Vagina (tissue), 2 donors: ENCODE results near the gene DNASE1. TPM values are rescaled to one million over a fixed set of nuclear protein-coding genes. Genes with fewer than 3 reads are reported as not detected.

Experiments used
- DNase-seq, 2 donors: peaks; one replicate each; pipeline ENCODE4 v3.0.0-alpha.2; 2017; ENCODE audit errors: extremely low spot score in 2 of 2
- H3K27ac ChIP-seq: fragments of 200-600 bp; sonication (generic); one replicate; pipeline ENCODE4 v1.5.1; 2019
- H3K27me3 ChIP-seq: fragments of 200-600 bp; sonication (generic); one replicate; pipeline ENCODE4 v1.5.1; 2019
- H3K36me3 ChIP-seq, 2 donors: fragments of 200-600 bp; sonication (generic); one replicate each; pipeline ENCODE4 v1.5.1; 2017 to 2019
- H3K4me1 ChIP-seq: fragments of 200-600 bp; sonication (generic); one replicate; pipeline ENCODE4 v1.5.1; 2019
- H3K4me3 ChIP-seq, 2 donors: fragments of 200-600 bp; sonication (generic); 1 replicate in 1 of 2; 2 replicates in 1 of 2; pipeline ENCODE4 v1.5.1; 2016 to 2019
- H3K9me3 ChIP-seq: fragments of 200-600 bp; sonication (generic); one replicate; pipeline ENCODE4 v1.5.1; 2019
- CTCF ChIP-seq, 3 experiments: fragments of 450-650 bp in 2 of 3; fragments of 200-600 bp in 1 of 3; sonication (generic) in 1 of 3; IDR thresholded peaks; one replicate each; pipeline ENCODE4 v1.5.1; 2017 to 2019; ENCODE audit warnings: antibody characterized with exemption in 3 of 3, mild to moderate bottlenecking in 2 of 3, moderate library complexity in 2 of 3
- POLR2A ChIP-seq, 2 donors: fragments of 450-650 bp; IDR thresholded peaks; one replicate each; pipeline ENCODE4 v1.6.1; 2017; ENCODE audit warnings: antibody characterized with exemption in 2 of 2, mild to moderate bottlenecking in 2 of 2, moderate library complexity in 2 of 2
- POLR2AphosphoS5 ChIP-seq, 2 donors: sonication (generic); formaldehyde crosslinking; IDR thresholded peaks; one replicate each; pipeline ENCODE4 v1.9.0; 2017; ENCODE audit warnings: antibody characterized with exemption in 2 of 2, mild to moderate bottlenecking in 2 of 2, low read depth in 1 of 2; ENCODE audit not compliant: insufficient read depth in 1 of 2
- intact Hi-C: fragments of 100-400 bp; cut with DNase I; formaldehyde crosslinking; loops from one replicate; pipeline ENCODE4 v1.15.1; 2023
- total RNA-seq: library from RNA; depleted of rRNA; stranded (reverse); fragments of >200 nt; gene quantifications from one replicate; pipeline ENCODE4 v1.2.3, GENCODE V29; 2016

DNASE1 gene
- total RNA-seq, 1 donor from 2014 or later = 50.3 TPM

DNA sequence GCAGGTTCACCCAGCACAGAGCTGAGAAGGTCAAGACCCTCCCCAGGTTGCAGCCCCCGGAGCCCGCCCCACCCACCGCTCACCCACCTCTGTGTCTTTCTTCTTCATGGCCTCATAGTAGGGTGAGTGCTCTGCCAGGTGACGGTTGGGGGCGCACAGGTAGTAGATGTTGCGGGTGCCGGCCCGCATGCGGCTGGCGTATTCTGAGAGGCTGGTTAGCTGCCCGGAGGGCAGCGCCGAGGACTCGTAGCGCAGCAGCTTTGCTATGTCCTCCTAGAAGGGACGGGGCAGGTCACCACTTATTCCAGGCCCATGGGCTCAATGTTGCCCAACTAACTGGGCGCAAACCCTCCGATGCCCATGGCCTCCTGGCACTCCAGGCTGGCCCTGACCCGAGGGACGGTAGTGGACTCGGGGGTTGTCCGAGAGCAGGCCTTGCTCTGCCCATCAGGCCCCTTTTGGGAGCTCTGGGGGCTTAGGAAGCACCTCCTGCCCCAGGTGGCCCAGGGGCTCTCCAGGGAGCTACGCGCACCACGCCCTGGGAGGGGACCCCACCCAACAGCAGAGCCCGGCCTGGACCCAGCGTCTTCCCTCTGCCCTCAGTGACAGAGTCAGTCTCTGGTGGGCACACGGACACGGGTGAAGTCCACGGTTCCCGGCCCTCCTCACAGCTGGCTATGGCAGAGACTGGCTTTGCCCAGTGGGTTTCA is 9.9 kb downstream of the DNASE1 start:
- no peaks in the 10 kb centered on the region for H3K4me1 ChIP-seq
- H3K27me3 ChIP-seq = no peaks in the 10 kb centered on the region
- intact Hi-C loops = no loop called here
- TF ChIP-seq POLR2A (IDR thresholded peaks at IDR 0.05) (no peak), POLR2AphosphoS5 (IDR thresholded peaks at IDR 0.05; ENCODE audit: insufficient read depth in 1 of 2, low read depth in 1 of 2) (no peak), CTCF (IDR thresholded peaks at IDR 0.05) (no peak)
- H3K36me3 ChIP-seq = peaks cover 0 to 60% of the 10 kb centered on the region in 2 donors
- no peak overlapping the region for H3K27ac ChIP-seq
- no peaks in the 10 kb centered on the region for H3K9me3 ChIP-seq
- H3K4me3 ChIP-seq = no peak overlapping the region
- DNase-seq = no peak

DNA sequence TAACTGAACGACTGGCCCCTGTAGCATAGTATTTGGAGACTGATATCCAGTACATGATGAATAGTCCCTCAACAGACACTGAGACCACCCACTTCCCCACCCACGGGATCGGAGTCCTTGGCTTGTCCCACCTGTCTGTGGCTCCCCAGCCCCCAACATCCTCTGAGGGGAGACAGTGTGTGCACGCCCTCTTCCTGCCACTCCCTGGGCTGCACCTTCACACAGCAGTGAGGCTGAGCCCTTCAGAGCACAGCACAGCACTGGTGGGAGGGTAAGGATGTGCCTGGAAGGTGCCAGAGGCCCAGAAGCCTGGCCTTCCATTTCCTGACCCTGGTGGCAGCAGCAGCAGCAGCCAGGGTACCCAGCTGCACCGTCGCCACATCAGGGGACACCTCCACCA is 11.0 kb downstream of the DNASE1 start:
- no peaks in the 10 kb centered on the region for H3K9me3 ChIP-seq
- no peak overlapping the region for H3K4me3 ChIP-seq
- H3K4me1 ChIP-seq = no peaks in the 10 kb centered on the region
- TF ChIP-seq POLR2AphosphoS5 (IDR thresholded peaks at IDR 0.05; ENCODE audit: insufficient read depth in 1 of 2, low read depth in 1 of 2) = no peak
- TF ChIP-seq POLR2A (IDR thresholded peaks at IDR 0.05) = no peak
- no peak for TF ChIP-seq CTCF (IDR thresholded peaks at IDR 0.05)
- no peak for DNase-seq
- H3K36me3 ChIP-seq = peaks cover 0 to 49% of the 10 kb centered on the region in 2 donors
- H3K27ac ChIP-seq = no peak overlapping the region
- no peaks in the 10 kb centered on the region for H3K27me3 ChIP-seq
- intact Hi-C loops = no loop called here

DNA sequence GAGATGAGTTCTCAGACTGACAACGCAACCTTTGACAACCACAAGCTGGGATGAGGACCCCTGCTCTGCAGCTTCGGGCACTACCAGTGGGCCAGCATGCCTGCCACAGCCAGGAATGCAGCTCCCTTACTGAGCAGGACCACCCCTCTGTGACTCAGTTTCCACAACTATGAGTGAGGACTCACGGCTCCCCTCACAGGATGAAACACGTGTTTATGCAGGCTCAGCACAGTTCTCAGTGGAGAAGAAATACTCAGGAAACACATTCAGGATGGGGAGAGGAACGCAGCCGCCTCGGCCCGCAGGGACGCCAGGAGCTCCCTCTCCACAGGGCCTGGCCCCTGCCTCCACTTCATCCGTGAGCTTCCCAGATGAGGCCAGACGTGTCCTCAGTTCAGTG is 14.1 kb downstream of the DNASE1 start:
- DNase-seq = no peak
- no peak for TF ChIP-seq POLR2AphosphoS5 (IDR thresholded peaks at IDR 0.05; ENCODE audit: insufficient read depth in 1 of 2, low read depth in 1 of 2)
- no peak for TF ChIP-seq POLR2A (IDR thresholded peaks at IDR 0.05)
- no peak for TF ChIP-seq CTCF (IDR thresholded peaks at IDR 0.05)
- Histone ChIP-seq H3K27me3 (no peaks in the 10 kb centered on the region), H3K4me3 (no peak overlapping the region), H3K36me3 (peaks cover 0 to 26% of the 10 kb centered on the region in 2 donors), H3K4me1 (no peaks in the 10 kb centered on the region), H3K27ac (no peak overlapping the region), H3K9me3 (no peaks in the 10 kb centered on the region)
- intact Hi-C loops = no loop called here

DNA sequence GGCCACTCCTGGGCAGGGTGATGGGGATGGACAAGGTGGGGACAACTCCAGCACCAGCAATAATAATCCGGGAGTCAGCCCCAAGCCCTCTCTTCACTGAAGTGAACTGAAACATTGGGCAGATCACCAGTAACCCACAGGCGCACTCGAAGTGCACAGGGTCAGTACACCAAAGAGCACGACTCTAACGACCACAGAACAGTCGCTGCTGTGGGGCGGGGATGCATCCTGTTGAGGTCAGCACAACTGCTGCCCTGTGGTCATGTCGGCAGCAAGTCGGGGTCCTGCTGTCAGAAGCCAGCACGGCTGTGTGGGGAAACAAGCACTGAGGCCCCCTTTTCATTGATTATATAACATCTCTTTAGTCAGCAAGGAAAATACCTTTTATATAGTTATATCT is 14.6 kb downstream of the DNASE1 start:
- H3K9me3 ChIP-seq = no peaks in the 10 kb centered on the region
- no peak overlapping the region for H3K27ac ChIP-seq
- peaks cover 0 to 23% of the 10 kb centered on the region in 2 donors for H3K36me3 ChIP-seq
- TF ChIP-seq POLR2AphosphoS5 (IDR thresholded peaks at IDR 0.05; ENCODE audit: insufficient read depth in 1 of 2, low read depth in 1 of 2) = no peak
- no peak for TF ChIP-seq POLR2A (IDR thresholded peaks at IDR 0.05)
- no peak for TF ChIP-seq CTCF (IDR thresholded peaks at IDR 0.05)
- DNase-seq = no peak
- intact Hi-C loops = no loop called here
- no peaks in the 10 kb centered on the region for H3K27me3 ChIP-seq
- H3K4me3 ChIP-seq = no peak overlapping the region
- no peaks in the 10 kb centered on the region for H3K4me1 ChIP-seq

DNA sequence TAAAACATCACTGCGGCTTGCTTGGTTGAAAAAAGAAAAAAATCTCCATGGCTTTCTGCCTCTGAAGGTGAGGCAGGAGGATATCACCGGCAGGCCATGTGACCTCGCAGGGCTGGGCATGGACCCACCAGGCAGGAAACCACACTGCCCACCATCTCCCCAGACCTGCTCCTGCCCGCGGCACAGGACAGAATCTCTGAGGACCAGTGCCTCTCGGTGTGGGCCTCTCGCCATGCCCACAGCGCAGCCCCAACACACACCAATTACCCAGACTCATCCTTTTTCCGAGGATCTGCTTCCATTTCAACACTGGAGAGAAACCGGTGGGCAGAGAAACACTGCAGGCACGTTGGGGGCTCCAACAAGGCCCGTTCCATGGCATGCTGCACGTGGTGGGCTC is 16.2 kb downstream of the DNASE1 start:
- peaks cover 0 to 31% of the 10 kb centered on the region in 2 donors for H3K36me3 ChIP-seq
- no peak for DNase-seq
- no peaks in the 10 kb centered on the region for H3K27me3 ChIP-seq
- H3K27ac ChIP-seq = no peak overlapping the region
- no peak overlapping the region for H3K4me3 ChIP-seq
- TF ChIP-seq POLR2A (IDR thresholded peaks at IDR 0.05) (no peak), POLR2AphosphoS5 (IDR thresholded peaks at IDR 0.05; ENCODE audit: insufficient read depth in 1 of 2, low read depth in 1 of 2) (no peak), CTCF (IDR thresholded peaks at IDR 0.05) (no peak)
- H3K4me1 ChIP-seq = no peaks in the 10 kb centered on the region
- no peaks in the 10 kb centered on the region for H3K9me3 ChIP-seq
- intact Hi-C loops = no loop called here
